Coronary artery (tissue), 2 donors: ENCODE results near the gene PROSER3.

ENCODE experiments used
- DNase-seq: peaks from one replicate; pipeline ENCODE4 v3.0.0-alpha.2; 2017; ENCODE audit warnings: low spot score
- H3K27ac ChIP-seq, 2 donors: fragments of 200-600 bp; sonication (generic); one replicate each; pipeline ENCODE4 v1.5.1; 2016 to 2019
- H3K4me3 ChIP-seq: fragments of 200-600 bp; sonication (generic); 2 replicates; pipeline ENCODE4 v1.5.1; 2016; ENCODE audit warnings: mild to moderate bottlenecking, moderate library complexity
- TF ChIP-seq, protein P1 (sequence below): fragments of 200-600 bp; sonication (generic); IDR thresholded peaks from one replicate; pipeline ENCODE4 v1.5.1; 2019; ENCODE audit warnings: antibody characterized with exemption

Gene PROSER3

DNA sequence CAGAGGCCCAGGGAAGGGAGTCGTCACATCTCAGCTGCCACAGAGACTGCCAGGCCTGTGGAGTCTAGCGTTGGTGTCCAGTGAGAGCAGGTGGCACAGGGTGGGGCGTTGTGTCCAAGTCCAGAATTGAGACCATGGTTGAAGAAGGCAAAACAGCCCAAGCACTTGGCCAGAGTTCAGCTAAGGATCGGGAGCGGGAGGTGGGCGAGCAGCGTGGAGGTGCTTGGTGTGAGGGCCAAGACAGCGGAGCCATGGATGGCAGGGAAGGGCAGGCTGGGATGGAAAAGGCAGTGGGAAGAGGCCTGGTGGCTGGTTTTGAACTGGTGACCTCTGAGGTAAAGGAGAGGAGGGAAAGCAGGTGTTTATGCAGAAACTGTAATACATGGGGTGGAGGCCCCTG, 23.7 kb upstream of the PROSER3 start:
- Histone ChIP-seq H3K27ac (no peak overlapping the region), H3K4me3 (no peak overlapping the region)
- no peak for DNase-seq
- TF ChIP-seq, protein P1, sequence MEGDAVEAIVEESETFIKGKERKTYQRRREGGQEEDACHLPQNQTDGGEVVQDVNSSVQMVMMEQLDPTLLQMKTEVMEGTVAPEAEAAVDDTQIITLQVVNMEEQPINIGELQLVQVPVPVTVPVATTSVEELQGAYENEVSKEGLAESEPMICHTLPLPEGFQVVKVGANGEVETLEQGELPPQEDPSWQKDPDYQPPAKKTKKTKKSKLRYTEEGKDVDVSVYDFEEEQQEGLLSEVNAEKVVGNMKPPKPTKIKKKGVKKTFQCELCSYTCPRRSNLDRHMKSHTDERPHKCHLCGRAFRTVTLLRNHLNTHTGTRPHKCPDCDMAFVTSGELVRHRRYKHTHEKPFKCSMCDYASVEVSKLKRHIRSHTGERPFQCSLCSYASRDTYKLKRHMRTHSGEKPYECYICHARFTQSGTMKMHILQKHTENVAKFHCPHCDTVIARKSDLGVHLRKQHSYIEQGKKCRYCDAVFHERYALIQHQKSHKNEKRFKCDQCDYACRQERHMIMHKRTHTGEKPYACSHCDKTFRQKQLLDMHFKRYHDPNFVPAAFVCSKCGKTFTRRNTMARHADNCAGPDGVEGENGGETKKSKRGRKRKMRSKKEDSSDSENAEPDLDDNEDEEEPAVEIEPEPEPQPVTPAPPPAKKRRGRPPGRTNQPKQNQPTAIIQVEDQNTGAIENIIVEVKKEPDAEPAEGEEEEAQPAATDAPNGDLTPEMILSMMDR: no peak

DNA sequence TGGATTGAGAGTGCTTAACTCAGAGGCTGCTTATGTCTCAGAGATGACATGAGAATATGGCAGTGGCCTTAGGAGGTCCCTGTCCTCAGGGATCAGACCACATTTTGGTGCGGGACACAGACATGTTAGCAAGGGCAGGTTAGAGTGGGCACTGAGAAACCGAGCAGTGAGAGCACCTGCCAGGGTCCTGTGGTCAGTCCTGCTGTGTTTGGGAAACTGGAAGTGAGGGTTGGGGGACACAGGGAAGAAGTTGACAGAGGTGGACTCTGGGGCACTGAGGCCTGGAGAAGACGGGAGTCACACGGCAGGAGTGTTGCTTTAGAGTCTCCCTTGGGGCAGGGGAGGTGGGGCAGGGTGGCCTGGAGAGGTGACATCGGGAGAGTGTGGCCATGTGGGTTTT, 23.1 kb upstream of the PROSER3 start:
- TF ChIP-seq, protein P1: no peak
- Histone ChIP-seq H3K4me3 (no peak overlapping the region), H3K27ac (no peak overlapping the region)
- DNase-seq: no peak

DNA sequence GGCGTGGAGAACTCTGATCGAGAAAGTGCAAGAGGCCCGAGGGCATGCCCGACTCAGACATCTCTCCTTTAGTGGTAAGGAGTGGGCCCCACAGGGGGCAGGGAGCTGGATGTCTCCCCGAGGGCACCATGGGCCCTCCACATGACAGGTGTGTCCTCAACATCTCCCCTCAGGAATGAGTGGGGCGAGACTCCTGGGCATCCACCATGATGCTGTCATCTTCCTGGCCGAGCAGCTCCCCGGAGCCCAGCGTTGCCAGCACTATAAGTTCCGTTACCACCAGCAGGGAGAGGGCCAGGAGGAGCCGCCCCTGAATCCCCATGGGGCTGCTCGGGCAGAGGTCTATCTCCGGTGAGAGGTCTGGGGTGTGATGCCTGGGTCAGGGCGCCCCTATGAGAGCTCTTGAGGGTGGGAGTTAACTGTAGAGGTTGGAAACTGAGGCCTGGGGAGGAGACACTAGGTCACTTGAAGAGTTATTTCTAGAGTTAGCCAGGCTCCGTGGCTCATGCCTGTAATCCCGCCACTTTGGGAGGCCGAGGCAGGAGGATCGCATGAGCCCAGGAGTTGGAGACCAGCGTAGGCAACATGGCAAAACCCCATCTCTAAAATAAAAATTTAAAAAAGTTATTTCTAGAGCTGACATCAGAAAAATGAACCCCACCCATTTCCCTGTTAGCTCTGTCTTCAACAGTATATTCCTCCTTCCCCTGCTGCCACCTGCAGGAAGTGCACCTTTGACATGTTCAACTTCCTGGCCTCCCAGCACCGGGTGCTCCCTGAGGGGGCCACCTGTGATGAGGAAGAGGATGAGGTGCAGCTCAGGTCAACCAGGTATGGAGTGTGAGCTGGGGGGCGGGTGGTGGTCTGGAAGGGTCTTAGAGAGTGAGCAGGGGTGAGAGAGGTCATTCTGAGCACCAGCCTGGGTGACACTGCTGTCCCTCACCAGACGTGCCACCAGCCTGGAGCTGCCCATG, 20.8 kb upstream of the PROSER3 start:
- DNase-seq: no peak
- H3K4me3 ChIP-seq: no peak overlapping the region

DNA sequence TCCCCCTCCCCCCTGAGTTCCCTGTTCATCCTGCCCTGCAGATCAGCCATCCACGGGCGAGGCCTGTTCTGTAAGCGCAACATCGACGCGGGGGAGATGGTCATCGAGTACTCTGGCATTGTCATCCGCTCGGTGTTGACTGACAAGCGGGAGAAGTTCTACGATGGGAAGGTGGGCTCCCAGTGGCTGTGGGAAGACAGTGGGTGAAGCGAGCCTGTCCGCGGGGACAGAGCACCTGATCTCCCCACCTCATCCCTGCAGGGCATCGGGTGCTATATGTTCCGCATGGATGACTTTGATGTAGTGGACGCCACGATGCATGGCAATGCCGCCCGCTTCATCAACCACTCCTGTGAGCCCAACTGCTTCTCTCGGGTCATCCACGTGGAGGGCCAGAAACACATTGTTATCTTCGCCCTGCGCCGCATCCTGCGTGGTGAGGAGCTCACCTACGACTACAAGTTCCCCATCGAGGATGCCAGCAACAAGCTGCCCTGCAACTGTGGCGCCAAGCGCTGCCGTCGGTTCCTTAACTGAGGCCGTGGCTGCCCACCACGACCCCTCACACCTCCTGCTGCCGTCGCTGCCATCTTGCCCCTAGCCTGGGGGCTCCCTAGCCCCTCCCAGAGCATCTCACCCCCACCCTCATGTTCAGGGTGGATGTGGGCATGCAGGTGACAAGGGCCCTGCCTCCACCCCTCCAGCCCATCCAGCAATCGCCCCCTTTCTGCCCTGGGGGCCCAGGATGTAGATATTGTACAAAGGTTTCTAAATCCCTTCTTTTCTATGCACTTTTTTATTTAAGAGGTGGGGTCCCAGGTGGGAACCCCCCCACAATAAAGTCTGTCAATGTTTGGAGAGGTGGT, 19.7 kb upstream of the PROSER3 start:
- Histone ChIP-seq H3K27ac (no peak overlapping the region), H3K4me3 (no peak overlapping the region)
- TF ChIP-seq, protein P1: no peak
- DNase-seq: no peak

More for the DNA sequence above, 20.8 kb upstream of the PROSER3 start:
- TF ChIP-seq, protein P1: no peak
- no peak overlapping the region for H3K27ac ChIP-seq

DNA sequence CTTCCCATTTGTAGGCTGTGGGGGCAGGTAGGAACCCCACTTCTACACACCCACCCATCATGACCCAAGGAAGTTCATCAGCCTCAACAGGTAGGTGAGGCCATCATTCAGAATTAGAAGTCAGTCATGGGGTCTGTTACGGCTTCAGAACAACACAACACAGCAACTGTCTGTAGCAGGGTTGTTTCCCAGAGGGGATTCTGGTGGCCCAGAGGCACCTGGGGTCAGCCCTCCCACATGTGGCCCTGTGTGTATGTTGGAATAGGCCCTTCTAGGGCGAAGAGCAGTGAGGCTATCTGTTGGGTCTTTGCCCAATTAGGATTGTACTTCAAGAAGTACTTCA, 19.1 kb upstream of the PROSER3 start:
- Histone ChIP-seq H3K27ac (no peak overlapping the region), H3K4me3 (no peak overlapping the region)
- no peak for DNase-seq
- TF ChIP-seq, protein P1: no peak

DNA sequence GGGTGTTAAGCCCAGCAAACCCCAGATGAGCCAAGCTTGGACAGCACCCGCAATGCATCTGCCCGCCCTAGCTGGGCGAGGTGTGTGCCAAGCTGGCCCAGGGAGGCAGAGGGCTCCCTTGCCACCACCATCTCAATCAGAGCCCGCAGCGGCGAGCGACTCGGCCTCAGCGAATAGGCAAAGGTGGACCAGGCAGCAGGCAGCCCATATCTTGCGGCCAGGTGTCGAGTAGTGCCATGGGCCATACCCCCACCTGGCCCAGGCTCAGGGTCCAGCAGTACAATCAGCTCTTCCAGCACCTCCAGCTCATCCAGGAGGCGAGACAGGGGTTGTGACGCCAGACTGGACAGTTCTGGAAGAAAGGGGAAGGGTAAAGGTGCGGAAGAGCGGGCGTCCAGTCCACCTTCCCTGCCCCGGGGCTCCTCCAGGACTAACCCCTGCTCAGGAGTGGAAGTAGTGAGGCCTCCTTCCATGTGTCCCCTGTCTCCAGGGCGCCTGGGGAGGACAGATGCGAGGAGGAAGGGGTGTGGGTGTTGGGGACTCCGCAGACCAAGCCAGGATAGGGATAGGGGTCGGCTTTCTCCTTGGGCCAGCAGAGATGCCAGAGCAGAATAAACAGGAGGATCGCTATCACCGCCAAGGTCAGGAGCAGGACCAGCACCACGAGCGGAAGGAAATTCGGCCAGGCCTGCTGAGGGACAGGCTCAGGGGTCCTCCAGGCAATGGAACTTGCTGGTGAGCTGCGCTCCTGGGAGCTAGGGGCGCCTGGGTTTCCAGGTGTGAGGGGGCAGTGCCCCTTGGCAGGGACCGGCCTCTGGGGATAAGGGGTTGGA, 18.5 kb upstream of the PROSER3 start:
- no peak for DNase-seq
- TF ChIP-seq, protein P1: no peak
- Histone ChIP-seq H3K27ac (peak overlapping the region; percentile 69 to 87), H3K4me3 (peak overlapping the region; percentile 77)
